GM19395 (cell line): ENCODE data around the gene POLR2E.

ENCODE experiments used
- ATAC-seq: cut with Tn5 transposase; IDR thresholded peaks from one replicate; pipeline ENCODE4 v1.9.1; 2021; ENCODE audit warnings: mild to moderate bottlenecking, moderate library complexity; ENCODE audit not compliant: unreplicated experiment

Gene POLR2E

DNA sequence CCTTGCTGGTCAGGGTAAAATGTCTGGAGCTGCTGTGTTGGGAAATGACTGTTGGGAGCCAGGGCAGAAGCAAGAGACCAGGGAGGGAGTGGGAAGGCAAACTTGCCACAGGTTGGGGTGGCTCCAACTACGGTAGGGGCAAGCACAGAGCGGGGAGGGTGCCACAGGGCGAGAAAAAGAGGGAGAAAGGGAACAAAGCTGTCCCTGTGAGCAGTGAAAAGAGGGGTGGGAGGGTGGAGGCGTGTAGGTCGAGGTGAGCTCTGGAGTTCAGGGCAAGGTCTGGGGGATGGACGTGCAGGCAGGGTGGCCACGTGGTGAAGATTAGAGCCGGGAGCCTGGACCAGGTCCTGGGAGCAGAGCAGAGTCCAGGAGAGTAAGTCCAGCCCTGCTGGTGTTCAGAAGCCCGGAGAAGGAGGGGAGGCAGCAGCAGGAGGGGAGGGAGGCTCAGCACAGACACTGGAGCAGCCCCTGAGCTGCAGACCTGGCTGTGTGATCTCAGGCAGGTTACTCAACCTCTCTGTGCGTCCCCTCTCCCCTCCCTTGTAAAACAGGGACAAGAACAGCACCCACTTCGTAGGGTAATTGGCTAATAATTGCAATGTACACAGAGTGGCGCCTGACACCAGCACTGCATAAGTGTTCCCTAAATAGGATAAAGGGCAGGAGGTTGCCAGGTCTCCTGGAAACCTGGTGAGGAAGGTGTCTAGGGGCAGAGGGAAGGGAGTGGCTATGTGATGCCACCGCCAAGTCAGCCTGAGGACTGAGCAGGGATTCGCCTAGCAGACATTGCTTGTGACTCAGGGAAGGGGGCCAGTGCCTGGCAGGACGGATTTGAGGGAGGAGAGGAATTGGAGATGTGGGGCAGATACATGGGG is 3.2 kb upstream of the POLR2E start:
- ATAC-seq = no peak

DNA sequence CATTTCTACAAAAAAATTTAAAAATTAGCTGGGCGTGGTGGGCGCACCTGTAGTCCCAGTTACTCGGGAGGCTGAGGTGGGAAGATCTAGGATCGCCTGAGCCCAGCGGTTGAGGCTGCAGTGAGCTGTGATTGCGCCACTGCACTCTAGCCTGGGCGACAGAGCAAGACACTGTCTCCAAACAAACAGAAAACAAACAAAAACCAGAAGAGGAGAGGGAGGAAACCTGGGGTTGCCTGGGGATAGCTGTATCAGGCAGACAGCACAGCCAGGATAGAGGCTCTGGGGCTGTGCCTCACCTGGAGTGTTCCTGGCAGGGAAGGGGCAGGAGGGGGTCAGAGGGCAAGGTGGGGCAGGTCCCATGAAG is 2.6 kb upstream of the POLR2E start:
- ATAC-seq = no peak

DNA sequence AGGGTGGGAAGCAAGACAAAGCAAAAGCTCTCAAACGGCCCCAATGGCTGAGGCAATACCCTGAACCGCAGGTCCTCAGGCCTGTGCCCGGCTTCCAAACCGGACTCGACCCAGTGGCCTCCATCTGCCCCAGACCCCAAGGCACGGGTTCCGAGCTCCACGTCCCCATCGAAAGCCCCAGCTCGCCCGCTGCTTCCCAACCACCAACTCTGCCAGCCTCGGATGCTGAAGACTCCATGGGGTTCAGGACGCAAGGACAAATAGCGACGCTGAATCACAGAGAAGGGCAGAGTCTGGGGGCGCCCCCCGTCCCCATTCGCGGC is 559 bp downstream of the POLR2E start:
- ATAC-seq = no peak

DNA sequence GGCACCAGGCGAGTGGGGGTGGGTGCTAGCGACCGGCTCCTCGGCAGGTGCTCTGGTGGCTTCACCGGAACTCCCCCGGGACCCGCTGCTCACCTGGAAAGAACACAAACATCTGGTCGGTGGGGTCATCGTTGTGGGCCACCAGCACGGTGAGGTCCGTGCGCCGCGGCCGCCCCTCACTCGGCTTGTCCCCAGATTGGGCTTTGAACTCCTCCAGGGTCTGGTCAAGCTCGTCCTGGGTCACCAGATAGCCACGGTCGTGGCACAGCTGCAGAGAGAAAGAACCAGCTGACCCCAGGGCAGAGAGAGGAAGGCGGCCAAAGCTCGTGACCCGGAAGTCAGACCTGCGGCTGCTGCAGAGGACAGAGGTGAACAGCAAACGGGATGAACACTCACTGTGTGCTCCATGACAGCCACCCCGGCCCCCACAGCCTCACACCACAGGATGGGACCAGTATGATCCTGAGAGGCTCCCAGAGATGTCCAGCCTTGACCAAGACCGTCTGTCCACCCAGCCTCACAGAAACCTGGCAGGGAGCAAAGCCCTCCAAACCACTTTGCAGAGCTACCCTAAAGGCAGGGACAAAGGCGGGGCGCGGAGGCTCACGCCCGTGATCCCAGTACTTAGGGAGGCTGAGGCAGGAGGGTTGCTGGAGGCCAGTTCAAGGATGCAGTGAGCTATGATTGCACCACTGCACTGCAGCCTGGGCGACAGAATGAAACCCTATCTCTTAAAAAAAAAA is 1.2 kb downstream of the POLR2E start:
- ATAC-seq = no peak

- ATAC-seq = no peak
Measured at GRCh38 chr19:1093330-1093729, 1.8 kb downstream of the POLR2E start.

GRCh38 chr19:1091544-1092175 is 3.5 kb downstream of the POLR2E start:
- no peak for ATAC-seq

DNA sequence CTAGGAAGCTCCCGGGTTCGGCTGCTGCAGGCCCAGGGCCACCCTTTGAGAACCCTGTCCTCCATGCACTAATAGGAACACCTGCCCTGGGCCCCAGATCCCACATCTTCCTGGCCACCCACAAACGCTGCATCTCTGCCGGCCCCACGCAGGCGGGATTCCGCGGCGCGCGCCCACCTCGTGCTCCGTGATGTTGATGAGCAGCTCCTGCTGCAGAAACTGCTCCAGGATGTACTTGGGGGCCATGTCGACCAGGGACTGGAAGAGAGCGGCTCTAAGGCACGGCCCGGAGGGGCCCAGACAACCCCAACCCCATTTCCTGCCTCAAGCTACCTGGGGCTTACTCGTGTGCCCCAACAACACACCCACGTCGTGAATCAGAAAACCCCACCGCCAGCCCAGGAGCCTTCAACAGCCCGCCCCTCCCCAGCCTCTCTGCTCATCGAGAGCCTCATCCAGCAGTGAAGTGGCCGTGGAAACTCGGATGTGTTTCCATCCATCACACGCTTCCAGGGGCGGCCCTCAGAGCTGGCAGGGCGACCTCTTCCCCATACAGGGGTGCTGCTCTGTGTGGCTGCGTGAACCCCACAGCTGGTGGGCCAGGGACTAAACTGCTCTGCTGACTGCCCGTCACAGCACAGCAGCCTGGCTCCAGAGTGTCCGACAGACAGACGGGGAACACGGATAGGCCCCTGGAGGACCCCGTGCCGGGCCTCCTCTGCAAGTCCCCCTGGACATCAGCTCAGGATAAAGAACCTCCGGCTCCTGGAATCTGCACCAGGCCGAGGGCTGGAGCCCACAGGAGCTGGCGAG is 4.2 kb downstream of the POLR2E start:
- ATAC-seq = no peak

- ATAC-seq = no peak
Measured at GRCh38 chr19:1089891-1090290, 5.3 kb downstream of the POLR2E start.

GRCh38 chr19:1089126-1089771 is 5.9 kb downstream of the POLR2E start:
- no peak for ATAC-seq

DNA sequence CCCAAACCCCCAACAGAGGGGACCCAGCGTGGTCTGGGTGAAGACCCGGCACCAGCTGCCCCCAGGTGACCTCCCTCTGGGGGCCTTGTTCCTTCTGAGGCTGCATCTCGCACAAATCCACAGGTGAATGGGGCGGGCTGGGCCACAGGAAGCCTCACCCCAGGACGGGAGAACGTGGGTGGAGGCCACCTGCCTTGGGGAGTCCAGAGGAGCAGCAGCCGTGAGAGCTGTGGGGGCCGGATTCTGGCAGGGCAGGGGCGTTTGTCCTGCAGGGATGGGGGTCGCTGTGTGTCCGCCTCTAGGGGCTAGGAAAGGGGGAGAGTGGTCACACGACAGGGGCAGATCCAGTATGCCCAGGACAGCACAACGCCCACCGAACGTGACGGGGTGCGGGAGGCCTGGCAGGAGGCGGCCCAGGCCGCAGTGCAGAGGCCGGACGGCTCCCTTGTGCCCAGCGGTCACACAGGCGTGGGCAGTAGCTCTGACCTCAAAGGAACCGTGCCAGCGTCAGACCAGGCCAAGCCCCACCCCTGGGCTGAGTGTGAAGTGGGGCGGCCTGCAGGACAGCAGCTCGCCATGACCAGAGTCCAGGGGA is 6.7 kb downstream of the POLR2E start:
- ATAC-seq = no peak

DNA sequence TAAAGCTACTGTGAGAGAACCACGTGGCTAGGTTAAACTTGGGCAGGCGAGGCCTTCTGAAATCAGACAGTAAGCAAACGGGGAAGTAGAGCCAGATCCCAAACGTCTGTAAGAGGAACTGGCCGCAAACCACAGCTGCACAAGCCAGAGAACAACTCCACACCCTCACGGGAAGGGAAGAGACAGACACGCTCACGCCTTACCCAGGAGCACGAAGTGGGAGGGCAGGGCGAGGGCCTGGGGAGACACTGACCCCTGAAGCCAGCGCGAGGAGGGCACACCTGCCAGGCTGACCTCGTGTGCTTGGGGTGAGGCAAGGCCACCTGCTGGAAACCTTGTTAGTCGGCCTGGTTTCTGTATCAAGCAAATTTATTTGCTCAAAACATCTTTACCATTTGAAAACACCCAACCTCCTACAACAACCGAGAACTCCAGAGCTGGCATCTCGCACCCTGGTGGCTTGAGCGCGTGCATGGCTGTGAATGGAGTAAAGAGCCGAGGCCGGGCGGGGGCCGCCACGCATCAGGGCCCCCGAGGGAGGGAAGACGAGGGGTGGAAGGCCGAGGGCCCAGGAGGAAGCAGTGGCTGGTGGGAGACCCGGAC is 7.3 kb downstream of the POLR2E start:
- ATAC-seq = no peak

GRCh38 chr19:1086613-1087012 is 8.6 kb downstream of the POLR2E start:
- no peak for ATAC-seq

- no peak for ATAC-seq
Measured at GRCh38 chr19:1085676-1086442, 9.3 kb downstream of the POLR2E start.

GRCh38 chr19:1085053-1085658 is 10.0 kb downstream of the POLR2E start:
- no peak for ATAC-seq

DNA sequence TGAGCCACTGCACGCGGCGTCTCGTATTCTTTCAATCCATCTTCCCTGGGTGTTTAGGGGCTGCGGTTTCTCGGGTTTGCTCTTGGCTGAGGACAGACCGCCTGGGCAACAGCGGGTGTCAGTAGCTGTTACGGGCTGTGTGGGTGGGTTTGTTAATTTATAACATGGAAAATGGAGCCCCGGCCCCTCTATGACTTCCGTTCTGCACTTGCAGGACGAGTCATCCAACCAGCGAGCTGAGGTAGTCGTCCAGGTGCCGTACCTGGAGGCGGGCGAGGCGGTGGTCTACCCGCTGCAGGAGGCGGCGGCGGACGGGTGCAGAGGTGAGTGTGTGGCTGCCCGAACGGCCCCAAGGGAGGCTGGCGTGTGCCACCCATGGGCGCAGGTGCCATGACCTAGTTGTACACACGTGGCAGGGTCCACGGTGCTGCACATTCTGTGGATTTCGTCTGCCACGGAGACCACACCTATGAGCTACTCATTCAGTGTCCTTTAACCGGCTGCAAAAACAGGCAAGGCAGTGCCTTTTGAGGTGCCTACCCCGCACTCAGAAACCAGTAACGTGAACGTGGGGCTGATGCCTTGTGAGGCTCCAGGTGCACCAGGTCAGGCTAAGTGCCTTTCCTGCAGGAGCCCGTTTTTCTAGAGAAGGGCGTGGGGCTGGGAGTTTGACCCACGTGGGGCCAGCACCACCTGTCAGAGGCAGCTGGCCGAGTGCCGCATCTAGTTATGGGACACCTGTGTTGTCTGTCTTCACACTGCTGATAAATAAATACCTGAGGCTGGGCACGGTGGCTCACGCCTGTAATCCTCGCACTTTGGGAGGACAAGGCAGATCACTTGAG is 10.9 kb downstream of the POLR2E start:
- ATAC-seq = no peak

GRCh38 chr19:1082928-1083816 is 12.0 kb downstream of the POLR2E start:
- ATAC-seq = no peak
